NCI-H524 (cell line): ENCODE measurements around the gene B9D2.
A peak's percentile ranks its signal among the peaks of the same experiment; 100 is the strongest.
"Not testable (repeated sequence)": the region's sequence is repeated elsewhere in the genome, so short reads cannot be mapped to it uniquely, and the experiment has no call there.

Experiments used
- DNase-seq, 2 experiments: peaks; one replicate each; lab custom pipeline; 2025; lab: John Stamatoyannopoulos, UW

B9D2 gene

DNA sequence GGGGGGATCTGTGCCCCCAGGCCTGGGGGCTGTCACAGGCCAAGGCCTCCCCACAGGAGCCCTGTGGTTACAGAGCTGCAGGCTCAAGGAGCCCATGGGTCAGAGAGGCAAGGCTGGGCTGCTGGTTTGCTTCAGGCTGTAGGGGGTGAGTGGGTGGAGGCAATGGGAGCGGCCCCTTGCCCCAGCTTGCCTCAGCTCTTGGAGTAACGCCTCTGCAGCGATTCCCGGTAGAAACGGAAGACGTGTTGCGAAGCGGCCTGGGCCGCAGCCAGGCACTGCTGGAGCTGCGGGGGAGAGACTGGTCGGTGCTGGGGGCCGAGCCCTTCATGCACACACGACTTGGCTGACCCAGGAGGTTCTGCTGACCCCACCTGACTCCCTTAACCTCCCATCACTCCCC lies 22.5 kb upstream of the B9D2 start:
- no peak for DNase-seq

DNA sequence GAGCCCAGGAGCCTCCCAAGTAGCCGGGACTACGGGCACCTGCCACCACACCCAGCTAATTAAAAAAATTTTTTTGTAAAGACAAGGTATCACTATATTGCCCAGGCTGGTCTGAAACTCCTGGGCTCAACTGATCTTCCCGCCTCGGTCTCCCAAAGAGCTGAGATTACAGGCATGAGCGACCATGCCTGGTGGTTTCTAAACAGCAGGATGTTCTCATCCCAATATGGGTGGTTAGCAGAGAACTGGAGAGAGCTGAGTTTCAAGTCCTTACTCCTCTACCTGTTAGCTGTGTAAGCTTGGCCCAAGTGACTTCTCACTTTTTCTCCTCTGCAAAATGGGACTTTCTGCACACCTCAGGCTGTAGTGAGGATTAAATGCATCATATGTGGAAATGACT lies 20.4 kb upstream of the B9D2 start:
- DNase-seq, result no peak

DNA sequence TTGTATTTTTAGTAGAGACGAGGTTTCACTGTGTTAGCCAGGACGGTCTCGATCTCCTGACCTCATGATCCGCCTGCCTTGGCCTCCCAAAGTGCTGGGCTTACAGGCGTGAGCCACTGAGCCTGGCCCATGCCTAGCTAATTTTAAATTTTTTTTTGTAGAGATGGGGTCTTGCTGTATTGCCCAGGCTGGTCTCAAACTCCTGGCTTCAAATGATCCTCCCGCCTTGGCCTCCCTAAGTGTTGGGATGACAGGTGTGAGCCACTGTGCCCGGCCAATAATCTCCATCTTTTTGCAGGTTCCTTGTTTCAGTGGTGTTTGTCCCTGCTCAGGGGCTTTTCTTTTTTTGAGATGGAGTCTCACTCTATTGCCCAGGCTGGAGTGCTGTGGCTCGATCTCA lies 17.6 kb upstream of the B9D2 start:
- DNase-seq, result not testable (repeated sequence)

DNA sequence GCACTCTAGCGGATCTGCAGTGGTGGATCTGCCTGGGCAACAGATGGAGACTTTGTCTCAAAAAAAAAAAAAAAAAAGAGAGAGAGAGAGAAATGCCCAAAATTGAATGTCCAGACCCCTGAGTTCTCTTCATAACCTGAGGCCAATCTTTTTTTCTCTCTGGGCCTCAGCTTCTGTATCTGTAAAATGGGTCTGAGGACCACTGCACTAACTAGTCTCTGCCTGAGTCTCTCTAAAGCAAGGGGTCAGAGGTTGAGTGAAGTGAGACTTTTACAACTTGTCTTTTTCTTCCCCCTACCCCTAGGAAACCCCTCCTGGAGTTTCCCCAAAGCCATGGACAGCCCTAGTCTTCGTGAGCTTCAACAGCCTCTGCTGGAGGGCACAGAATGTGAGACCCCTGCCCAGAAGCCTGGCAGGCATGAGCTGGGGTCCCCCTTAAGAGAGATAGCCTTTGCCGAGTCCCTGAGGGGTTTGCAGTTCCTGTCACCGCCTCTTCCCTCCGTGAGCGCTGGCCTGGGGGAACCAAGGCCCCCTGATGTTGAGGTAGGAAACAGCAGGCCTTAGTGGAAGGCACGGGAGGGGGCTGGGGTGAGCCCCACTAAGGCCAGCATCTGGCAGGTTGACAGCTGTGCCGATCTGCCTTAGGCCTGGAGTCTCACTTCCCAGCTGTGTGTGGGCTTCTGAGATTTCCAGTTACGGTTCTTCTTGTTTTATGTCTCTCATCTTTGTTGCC lies 14.2 kb upstream of the B9D2 start:
- peak; percentile 27 to 80 for DNase-seq

DNA sequence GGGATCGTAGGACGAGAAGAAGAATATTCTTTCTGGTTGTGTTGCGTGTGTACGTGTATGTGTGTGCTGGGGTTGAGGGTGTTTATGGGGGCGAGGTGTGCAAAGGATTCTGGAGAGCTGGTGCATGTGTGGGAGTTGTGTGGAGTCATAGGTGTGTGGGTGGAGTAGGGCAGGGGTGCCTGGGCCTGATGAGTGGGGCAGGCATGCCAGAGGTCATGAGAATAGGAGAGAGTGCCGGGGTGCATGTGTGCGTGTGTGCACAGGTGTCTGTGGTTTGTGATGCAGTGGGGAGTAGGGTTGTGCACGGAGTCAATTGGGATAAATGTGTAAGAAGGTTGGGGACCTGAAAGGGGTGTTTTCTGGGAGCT lies 13.0 kb upstream of the B9D2 start:
- no peak for DNase-seq

DNA sequence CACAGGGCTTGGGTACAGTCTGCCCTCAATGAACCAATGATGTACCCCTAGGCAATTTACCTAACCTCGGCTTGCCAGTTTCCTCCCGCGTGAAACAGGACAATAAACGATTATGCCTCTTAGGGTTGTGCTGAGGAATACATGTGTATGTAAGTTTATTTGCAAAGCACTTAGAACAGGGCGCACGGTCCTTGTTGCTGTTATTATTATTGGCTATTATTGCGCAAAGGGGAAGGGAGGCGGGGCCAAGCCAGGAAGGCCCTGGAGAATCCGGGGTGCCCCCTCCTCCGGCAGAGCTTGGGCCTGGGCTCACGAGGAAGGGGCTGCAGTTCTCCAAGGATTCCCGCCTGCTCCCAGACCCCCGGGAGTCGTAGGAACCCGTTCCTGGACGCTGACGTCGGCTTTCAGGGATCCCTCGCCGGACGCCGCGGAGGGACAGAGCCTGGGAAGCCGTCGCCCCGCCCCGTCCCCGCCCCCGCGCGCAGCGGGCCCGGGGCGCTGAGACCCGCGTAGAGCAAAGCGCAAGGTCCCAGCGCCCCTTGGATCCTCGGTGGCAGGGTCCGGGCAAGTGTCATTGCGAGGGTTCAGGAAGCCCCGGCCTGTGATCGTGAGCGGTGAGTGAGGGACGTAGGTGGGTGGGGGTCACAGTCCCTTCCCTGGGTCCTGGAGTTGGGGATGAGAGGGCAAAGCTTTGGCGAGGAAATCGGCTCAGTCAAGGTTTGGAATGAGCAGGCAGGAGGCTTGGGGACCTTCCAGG lies 12.5 kb upstream of the B9D2 start, which contains the start of gene TMEM91:
Gene TMEM91 (plus strand): TSS at position 293 of the 757 bp plus-strand sequence. CDS start 1,777 bp downstream, outside the sequence.
- no peak for DNase-seq

DNA sequence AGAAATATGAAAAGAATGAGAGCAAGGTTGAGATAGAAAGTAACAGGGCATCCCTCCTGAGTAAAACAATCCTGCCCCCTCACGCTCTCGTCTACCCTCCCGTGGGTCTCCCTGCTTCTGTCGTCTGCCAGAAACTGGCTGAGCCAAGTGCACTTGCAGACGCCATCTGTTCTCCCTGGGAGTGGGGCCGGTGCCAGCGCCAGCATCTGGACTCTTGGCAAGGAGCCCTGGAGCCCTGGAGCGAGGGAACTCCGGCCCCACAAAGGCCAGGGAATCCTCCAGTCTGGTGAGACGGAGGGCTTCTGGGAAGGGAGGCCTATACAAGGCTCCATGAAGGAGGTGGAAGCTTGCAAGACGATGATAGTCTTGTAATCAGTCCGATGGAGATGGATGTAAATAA lies 10.0 kb upstream of the B9D2 start:
- peak; percentile 98 to 99 for DNase-seq

DNA sequence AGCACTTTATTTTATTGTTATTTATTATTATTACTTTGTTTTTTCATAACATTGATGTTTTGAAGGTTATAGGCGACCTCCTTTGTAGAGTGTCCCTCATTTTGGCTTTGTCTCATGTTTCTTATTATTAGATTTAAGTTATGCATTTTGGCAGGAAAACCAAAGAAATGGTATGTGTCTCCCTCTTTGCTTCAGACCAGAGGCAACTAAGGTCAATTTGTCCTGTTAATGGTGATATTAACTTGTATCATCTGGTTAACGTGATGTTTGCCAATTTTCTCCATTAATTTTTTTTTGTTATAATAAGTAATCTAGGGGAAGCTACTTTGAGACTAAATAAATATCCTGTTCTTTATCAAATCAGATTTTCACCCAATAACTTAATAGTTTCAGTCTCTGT lies 8.6 kb upstream of the B9D2 start:
- DNase-seq, result no peak

DNA sequence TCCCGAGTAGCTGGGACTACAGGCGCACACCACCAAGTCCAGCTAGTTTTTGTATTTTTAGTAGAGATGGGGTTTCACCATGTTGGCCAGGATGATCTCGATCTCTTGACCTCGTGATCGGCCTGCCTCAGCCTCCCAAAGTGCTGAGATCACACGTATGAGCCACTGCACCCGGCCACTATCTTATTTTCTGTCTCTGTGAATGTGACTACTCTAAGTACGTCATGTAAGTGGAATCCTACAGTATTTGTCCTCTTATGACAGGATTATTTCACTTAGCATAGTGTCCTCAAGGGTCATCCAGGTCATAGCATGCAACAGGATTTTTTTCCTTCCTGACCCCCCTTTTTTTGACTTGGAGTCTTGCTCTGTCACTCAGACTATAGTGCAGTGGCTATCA lies 7.6 kb upstream of the B9D2 start:
- DNase-seq, result no peak

DNA sequence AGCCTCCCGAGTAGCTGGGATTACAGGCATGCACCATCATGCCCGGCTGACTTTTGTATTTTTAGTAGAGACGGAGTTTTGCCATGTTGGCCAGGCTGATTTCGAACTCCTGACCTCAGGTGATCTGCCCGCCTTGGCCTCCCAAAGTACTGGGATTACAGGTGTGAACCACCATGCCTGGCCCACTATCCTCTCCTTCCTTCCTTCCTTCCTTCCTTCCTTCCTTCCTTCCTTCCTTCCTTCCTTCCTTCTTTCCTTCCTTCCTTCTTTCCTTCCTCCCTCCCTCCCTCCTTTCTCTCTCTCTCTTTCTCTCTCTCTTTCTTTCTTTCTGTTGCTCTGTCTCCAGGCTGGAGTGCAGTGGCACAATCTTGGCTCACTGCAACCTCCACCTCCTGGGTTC lies 7.2 kb upstream of the B9D2 start:
- not testable (repeated sequence) for DNase-seq

DNA sequence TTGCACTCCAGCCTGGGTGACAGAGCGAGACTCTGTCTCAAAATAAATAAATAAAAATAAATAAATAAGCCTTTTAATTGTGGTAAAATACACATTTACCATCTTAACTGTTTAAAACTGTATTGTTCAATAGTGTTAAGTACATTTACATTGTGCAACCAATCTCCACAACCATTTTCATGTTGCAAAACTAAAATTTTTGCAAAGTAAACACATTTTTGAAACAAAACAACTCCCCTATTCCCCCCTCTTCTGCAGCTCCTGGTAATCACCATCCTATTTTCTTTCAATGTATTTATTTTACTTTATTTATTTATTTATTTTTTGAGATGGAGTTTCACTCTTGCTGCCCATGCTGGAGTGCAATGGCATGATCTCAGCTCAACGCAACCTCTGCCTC lies 5.8 kb upstream of the B9D2 start:
- DNase-seq, result no peak

DNA sequence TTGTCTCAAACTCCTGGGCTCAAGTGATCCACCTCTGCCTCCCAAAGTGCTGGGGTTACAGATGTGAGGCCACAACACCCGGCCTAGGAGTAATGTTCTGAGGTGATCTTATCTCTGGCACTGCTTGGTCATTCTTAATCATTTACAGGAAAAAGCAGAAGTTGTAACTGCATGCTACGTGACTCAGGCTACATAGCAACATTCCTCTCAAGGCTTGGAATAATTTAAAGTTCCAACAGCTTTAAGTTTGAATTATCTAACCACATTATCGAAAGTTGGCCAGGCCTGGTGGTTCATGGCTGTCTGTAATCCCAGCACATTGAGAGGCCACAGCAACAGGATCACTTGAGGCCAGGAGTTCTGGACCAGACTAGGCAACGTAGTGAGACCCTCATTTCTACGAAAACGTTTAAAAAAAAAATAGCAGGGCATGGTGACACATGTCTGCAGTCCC lies 3.9 kb upstream of the B9D2 start:
- no peak for DNase-seq

DNA sequence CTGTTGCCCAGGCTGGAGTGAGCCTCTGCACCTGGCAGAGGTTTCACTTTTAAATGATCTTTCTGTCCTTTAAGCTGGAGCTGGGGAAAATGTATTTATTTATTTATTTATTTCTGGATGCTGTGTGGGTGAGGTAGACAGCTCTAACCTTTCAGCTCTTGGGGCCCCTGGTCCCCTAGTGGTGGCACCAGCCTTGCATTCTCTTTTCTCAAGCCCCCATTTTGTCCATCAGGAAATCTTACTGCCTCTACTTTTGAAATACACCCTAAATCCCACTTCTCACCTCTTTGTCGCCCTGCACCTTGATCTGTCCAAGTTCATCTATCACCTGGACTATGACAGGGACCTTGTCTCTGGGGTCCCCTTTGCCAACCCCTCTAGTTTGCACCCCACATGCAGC lies 2.1 kb upstream of the B9D2 start:
- no peak for DNase-seq

DNA sequence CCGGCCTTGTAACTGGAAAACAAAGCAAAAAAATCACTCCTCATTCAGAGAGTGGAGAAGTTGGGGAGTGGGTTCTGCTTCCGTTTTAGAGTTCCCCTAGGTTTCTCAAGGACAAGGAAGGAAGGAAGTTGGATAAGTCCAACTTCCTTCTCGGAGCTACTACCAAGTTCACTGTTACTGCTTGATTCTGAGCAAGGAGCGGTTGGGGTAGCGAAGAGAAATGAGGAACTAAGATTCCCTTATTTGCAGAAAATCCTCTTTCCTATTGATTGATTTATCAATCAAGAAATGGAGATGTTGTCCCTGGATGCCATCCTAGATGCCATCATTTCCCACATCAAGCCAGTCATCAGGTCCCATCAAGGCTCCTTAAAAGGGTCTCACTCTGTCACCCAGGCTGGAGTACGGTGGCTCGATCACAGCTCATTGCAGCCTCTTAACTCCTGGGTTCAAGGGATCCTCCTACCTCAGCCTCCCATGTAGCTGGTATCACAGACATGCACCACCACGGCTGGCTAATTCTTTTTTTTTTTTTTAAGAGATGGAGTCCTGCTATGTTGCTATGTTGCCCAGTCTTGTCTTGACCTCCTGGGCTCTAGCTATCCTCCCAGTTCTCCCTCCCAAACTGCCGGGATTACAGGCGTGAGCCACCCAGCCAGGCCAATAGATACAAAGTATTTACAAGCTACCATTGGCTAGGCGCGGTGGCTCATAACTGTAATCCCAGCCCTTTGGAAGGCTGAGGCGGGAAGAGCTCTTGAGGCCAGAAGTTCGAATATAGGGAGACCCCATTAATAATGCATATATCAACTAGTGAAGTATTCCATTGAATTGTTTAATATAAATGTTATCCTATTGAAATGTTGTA lies 809 bp upstream of the B9D2 start:
- DNase-seq, result no peak

DNA sequence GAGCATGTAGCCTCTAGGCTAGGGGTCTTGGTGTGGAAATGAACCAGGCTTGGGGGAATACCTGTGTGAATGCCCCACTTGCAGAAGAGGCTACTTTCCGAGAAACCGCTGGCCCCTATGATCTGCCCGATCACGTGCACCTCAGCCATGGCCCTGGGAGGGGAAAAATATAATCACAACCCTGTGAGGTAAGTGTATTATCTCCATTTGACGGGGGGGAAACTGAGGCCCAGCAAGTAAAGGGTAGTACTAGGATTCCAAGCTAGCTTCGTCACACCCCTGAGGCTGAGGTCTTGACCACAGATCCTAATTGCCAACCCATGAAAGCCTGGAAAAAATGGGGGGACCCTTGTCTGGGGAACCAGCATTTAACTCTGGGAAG lies 587 bp downstream of the B9D2 start:
- DNase-seq, result no peak

DNA sequence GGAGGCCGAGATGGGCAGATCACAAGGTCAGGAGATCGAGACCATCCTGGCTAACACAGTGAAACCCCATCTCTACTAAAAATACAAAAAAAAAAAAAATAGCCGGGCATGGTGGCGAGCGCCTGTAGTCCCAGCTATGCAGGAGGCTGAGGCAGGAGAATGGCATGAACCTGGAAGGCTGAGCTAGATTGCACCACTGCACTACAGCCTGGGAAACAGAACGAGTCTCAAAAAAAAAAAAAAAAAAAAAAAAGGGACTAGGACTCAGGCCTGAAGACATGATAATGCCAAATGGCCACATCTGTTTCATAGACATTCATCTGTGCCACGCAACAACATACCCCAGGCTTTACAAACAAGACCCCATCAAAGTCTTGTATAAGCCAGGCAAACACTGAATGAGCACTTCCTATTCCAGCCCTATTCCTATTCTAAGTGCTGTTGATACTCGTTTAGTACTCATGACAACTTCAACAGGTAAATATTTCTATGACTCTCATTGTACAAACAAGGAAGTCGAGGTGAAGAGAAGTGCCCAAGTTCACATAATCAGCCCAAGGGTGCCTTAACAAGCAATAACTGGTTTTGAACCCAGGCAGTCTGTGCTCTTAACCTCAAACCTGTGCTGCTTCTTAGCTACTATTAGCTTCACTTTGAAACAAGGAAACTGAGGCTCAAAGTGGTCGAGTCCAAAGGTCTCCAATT lies 1.7 kb downstream of the B9D2 start:
- DNase-seq, result no peak

DNA sequence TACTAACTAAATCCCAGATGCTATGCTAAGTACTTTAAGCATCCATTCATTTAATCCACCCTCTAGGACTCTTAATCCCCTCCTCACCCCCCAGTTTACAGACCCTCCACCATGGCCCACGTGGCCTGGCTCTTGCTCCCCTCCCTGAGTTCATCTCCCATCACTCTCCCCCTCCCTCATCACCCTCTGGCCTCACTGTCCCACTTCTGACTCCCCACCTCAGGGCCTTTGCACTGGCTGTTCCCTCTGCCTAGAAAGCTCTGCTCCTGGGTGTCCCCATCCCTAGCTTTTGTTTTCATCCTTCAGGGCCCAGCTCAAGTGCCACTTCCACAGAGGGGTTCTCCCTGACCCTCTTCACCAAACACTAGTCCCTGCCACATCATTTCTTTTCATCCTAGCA lies 4.2 kb downstream of the B9D2 start:
- peak; percentile 36 to 70 for DNase-seq

DNA sequence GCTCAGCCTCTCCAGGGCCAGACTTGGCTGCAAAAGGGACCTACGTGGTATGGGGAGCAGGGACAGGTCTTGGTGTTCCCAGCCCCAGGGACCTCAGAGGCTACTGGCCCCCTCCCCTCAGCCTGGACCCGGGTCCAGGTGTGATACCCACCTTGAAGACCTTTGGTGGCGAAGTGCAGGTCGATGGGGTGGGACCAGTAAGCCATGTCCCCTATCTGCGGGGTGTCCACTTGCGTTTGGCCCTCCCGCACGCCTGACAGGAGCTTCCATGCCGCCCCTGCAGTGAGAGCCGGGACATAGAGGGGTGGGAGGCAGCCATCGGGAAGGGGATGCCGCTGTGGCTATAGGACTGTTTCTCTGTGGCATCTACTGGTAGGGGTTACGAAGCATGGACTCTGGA lies 6.2 kb downstream of the B9D2 start:
- no peak for DNase-seq

DNA sequence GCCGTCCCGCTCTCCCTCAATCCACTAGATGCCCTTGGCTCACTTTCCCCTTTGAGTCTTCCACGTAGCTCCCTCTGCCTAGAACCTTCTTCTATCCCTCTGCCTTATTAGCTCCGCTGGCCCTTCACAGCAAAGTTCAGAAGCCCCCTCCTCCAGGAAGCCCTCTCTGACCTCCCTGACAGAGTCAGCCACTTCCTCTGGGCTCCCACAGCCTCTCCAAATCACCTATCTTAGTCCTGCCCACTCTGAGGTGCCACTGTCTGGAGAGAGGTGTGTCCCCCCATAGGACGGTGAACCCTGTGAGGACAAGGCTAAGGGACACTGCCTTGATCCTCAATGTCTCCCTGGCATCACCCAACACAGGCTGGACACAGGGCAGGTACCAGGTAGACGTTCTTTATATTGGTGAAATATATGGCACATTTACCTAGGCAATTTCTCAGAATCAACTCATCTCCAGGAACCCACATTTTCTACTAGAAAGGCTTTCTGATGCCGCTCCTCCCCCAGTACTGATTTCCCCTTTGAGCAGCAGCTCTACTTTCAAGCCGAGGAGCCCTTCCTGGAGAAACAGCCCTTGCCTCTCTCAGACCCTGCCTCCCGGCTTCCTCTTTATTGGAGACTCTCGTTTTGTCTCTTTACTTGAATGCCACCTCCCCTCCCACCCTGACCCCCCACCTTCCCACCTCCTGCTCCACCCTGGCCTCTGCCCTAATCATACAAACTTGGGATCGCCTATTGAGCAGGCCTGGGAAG lies 6.8 kb downstream of the B9D2 start:
- no peak for DNase-seq

DNA sequence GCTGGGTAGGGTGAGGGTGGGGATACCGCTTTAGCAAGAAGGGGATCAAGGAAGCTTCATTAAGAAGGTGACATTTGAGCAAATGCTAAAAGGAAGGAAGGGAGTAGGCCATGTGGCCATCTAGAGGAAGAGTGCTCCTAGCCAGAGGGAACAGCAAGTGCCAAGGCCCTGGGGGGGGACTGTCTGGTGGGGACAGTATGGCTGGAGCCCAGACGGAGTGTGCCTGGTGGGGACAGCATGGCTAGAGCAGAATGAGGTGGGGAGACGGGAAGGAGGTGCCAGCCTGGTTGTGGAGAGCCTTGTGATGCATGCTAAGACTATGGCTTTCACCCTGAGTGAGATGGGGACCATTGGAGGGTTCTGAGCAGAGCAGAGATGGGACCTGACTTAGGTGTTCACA lies 8.1 kb downstream of the B9D2 start:
- no peak for DNase-seq

DNA sequence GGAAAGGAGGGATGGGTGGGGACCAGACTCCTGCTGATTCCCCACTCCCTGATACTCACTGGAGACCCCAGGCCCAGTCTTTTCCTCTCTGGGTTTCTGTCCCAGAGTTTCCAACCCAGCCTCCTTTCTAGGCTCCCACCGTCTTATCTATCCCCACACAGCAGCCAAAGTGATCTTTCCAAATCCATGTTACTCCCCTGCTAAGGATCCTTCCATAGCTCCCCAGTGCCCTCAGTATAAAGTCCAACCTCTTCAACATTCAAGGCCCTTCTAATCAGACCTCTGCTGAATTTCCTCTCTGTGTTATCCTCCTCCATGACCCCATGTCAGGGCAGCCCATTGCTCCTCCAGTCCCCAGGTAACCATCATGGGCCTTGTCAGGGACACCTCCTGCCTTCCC lies 8.9 kb downstream of the B9D2 start:
- DNase-seq, result no peak
